ENCODE measurements around the gene VPS26C. TPM values are rescaled to one million over a fixed set of nuclear protein-coding genes. Genes with fewer than 3 reads are reported as not detected.

The VPS26C gene
- total RNA-seq, 1 experiment from 2014 or later = 40.5 TPM

DNA sequence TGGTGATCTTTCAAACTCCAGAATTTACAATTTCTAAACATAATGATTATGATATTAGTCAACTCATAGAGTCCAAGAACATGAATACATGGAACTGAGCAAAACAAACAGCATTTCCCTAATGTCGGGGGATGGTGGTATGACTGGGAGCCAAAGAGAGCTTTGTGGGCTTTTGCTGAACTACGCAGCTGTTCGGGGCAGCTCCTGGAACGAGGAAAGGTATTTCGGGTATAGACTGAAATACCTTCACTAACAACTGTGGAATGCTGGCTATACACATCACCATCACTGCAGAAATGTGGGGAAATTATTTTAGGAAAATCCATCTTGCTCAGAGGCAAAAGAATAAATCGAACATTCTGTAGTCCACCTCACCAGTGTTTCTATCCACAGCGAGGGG lies 30.2 kb upstream of the VPS26C start:
- Mint-ChIP-seq H3K4me3 (ENCODE audit: unreplicated experiment) (no peak overlapping the region), H3K9me3 (ENCODE audit: unreplicated experiment) (no peaks in the 10 kb centered on the region), H3K36me3 (ENCODE audit: insufficient read depth, unreplicated experiment) (no peaks in the 10 kb centered on the region), H3K27me3 (ENCODE audit: insufficient read depth, unreplicated experiment) (no peaks in the 10 kb centered on the region), H3K4me1 (ENCODE audit: low read depth, unreplicated experiment) (no peaks in the 10 kb centered on the region), H3K27ac (ENCODE audit: unreplicated experiment) (no peak overlapping the region)
- ChIA-PET CTCF (no interaction called here), POLR2A (no interaction called here)
- Histone ChIP-seq H3K9me3 (no peaks in the 10 kb centered on the region), H3K4me3 (ENCODE audit: low read depth, low read length) (no peak overlapping the region), H3K36me3 (ENCODE audit: control insufficient read depth, insufficient read depth, low read length) (no peaks in the 10 kb centered on the region), H3K4me1 (no peaks in the 10 kb centered on the region), H3K27me3 (replicated peaks; ENCODE audit: control insufficient read depth, insufficient read depth, low read length) (no peaks in the 10 kb centered on the region)
- no TSS peak for BruUV-seq (replicated peaks)
- intact Hi-C loops (cut with micrococcal nuclease; ENCODE audit: unreplicated experiment) = no loop called here
- no peak for DNase-seq
- TF ChIP-seq, protein P1, sequence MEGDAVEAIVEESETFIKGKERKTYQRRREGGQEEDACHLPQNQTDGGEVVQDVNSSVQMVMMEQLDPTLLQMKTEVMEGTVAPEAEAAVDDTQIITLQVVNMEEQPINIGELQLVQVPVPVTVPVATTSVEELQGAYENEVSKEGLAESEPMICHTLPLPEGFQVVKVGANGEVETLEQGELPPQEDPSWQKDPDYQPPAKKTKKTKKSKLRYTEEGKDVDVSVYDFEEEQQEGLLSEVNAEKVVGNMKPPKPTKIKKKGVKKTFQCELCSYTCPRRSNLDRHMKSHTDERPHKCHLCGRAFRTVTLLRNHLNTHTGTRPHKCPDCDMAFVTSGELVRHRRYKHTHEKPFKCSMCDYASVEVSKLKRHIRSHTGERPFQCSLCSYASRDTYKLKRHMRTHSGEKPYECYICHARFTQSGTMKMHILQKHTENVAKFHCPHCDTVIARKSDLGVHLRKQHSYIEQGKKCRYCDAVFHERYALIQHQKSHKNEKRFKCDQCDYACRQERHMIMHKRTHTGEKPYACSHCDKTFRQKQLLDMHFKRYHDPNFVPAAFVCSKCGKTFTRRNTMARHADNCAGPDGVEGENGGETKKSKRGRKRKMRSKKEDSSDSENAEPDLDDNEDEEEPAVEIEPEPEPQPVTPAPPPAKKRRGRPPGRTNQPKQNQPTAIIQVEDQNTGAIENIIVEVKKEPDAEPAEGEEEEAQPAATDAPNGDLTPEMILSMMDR (IDR thresholded peaks at IDR 0.05; ENCODE audit: insufficient read depth in 1 of 2, low read depth in 1 of 2, low read length in 1 of 2, severe bottlenecking in 1 of 2, unreplicated experiment in 1 of 2) = no peak

DNA sequence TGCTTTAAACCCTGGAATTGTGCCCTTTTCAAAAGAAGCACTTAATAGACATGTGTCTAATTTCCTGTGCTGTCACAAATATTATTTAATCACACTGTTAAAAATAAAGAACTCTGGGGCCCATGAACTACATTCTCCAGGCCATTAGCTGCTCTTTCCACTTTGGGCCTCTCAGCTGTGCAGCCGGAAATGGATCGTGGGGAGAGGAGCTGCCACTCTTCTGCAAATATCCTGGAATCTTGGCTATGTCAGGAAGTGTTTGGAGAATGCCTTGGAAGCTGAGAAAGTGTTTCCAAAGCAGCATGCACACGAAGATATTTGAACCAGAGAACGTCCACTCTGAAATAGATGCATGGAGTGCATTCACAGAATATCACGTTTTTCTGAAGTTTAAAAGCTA lies 27.5 kb upstream of the VPS26C start:
- no peaks in the 10 kb centered on the region for H3K9me3 Mint-ChIP-seq (ENCODE audit: unreplicated experiment)
- POLR2A ChIA-PET = no interaction called here
- H3K4me1 ChIP-seq = no peaks in the 10 kb centered on the region

GRCh38 chr21:37292941-37293340 lies 25.8 kb upstream of the VPS26C start:
- Histone ChIP-seq H3K27me3 (replicated peaks; ENCODE audit: control insufficient read depth, insufficient read depth, low read length) (no peaks in the 10 kb centered on the region), H3K4me1 (no peaks in the 10 kb centered on the region), H3K36me3 (ENCODE audit: control insufficient read depth, insufficient read depth, low read length) (no peaks in the 10 kb centered on the region), H3K4me3 (ENCODE audit: low read depth, low read length) (no peak overlapping the region), H3K9me3 (no peaks in the 10 kb centered on the region)
- Mint-ChIP-seq H3K9me3 (ENCODE audit: unreplicated experiment) (no peaks in the 10 kb centered on the region), H3K4me1 (ENCODE audit: low read depth, unreplicated experiment) (no peaks in the 10 kb centered on the region), H3K27me3 (ENCODE audit: insufficient read depth, unreplicated experiment) (no peaks in the 10 kb centered on the region), H3K36me3 (ENCODE audit: insufficient read depth, unreplicated experiment) (no peaks in the 10 kb centered on the region), H3K4me3 (ENCODE audit: unreplicated experiment) (no peak overlapping the region), H3K27ac (ENCODE audit: unreplicated experiment) (no peak overlapping the region)
- no TSS peak for BruUV-seq (replicated peaks)
- ChIA-PET POLR2A (no interaction called here), CTCF (no interaction called here)
- no peak for DNase-seq
- TF ChIP-seq, protein P1 (IDR thresholded peaks at IDR 0.05; ENCODE audit: insufficient read depth in 1 of 2, low read depth in 1 of 2, low read length in 1 of 2, severe bottlenecking in 1 of 2, unreplicated experiment in 1 of 2) = no peak
- intact Hi-C loops (cut with micrococcal nuclease; ENCODE audit: unreplicated experiment) = no loop called here

More for the DNA sequence above, 27.5 kb upstream of the VPS26C start:
- intact Hi-C loops (cut with micrococcal nuclease; ENCODE audit: unreplicated experiment) = no loop called here
- no peaks in the 10 kb centered on the region for H3K4me1 Mint-ChIP-seq (ENCODE audit: low read depth, unreplicated experiment)
- Histone ChIP-seq H3K9me3 (no peaks in the 10 kb centered on the region), H3K4me3 (ENCODE audit: low read depth, low read length) (no peak overlapping the region), H3K36me3 (ENCODE audit: control insufficient read depth, insufficient read depth, low read length) (no peaks in the 10 kb centered on the region), H3K27me3 (replicated peaks; ENCODE audit: control insufficient read depth, insufficient read depth, low read length) (no peaks in the 10 kb centered on the region)
- BruUV-seq (replicated peaks) = no TSS peak
- no peak overlapping the region for H3K4me3 Mint-ChIP-seq (ENCODE audit: unreplicated experiment)
- H3K36me3 Mint-ChIP-seq (ENCODE audit: insufficient read depth, unreplicated experiment) = no peaks in the 10 kb centered on the region
- no peak for DNase-seq
- H3K27ac Mint-ChIP-seq (ENCODE audit: unreplicated experiment) = no peak overlapping the region
- H3K27me3 Mint-ChIP-seq (ENCODE audit: insufficient read depth, unreplicated experiment) = no peaks in the 10 kb centered on the region
- CTCF ChIA-PET = no interaction called here
- TF ChIP-seq, protein P1 (IDR thresholded peaks at IDR 0.05; ENCODE audit: insufficient read depth in 1 of 2, low read depth in 1 of 2, low read length in 1 of 2, severe bottlenecking in 1 of 2, unreplicated experiment in 1 of 2) = no peak

Measured in Caco-2 (cell line).